Liver (tissue), 9 donors: ENCODE results near the gene DIS3L2. TPM values are rescaled to one million over a fixed set of nuclear protein-coding genes. Genes with fewer than 3 reads are reported as not detected.

Source experiments
- DNase-seq: peaks from one replicate; pipeline ENCODE4 v3.0.0-alpha.2; 2017; ENCODE audit warnings: low spot score
- H3K27ac ChIP-seq, 2 donors: one replicate each; pipeline ENCODE4 v1.7.0; 2013; ENCODE audit warnings: inconsistent platforms in 2 of 2, low read length in 2 of 2, control low read depth in 1 of 2, low read depth in 1 of 2, mild to moderate bottlenecking in 1 of 2
- H3K27me3 ChIP-seq, 4 donors: one replicate each; pipeline versions ENCODE4 v1.6.1 to v1.7.0; 2013; ENCODE audit warnings: low read length in 3 of 4, inconsistent platforms in 1 of 4, mild to moderate bottlenecking in 1 of 4, moderate library complexity in 1 of 4; ENCODE audit not compliant: control insufficient read depth in 4 of 4, insufficient read depth in 4 of 4
- H3K36me3 ChIP-seq, 4 donors: one replicate each; pipeline versions ENCODE4 v1.6.1 to v1.7.0; 2013; ENCODE audit warnings: low read length in 3 of 4, mild to moderate bottlenecking in 3 of 4, low read depth in 1 of 4, moderate library complexity in 1 of 4; ENCODE audit not compliant: control insufficient read depth in 4 of 4, insufficient read depth in 3 of 4
- H3K4me1 ChIP-seq, 4 donors: one replicate each; pipeline versions ENCODE4 v1.6.1 to v1.7.0; 2013; ENCODE audit warnings: low read length in 3 of 4, mild to moderate bottlenecking in 3 of 4, moderate library complexity in 1 of 4; ENCODE audit not compliant: control insufficient read depth in 4 of 4, insufficient read depth in 4 of 4
- H3K4me3 ChIP-seq, 3 donors: one replicate each; pipeline versions ENCODE4 v1.6.1 to v1.7.0; 2013; ENCODE audit warnings: low read length in 3 of 3, control low read depth in 1 of 3, low read depth in 1 of 3, mild to moderate bottlenecking in 1 of 3
- H3K9ac ChIP-seq, 2 donors: one replicate each; pipeline ENCODE4 v1.7.0; 2013; ENCODE audit warnings: low read length in 2 of 2, mild to moderate bottlenecking in 2 of 2, moderate library complexity in 2 of 2, control low read depth in 1 of 2, low read depth in 1 of 2
- H3K9me3 ChIP-seq, 4 donors: one replicate each; pipeline versions ENCODE4 v1.6.1 to v1.7.0; 2013; ENCODE audit warnings: low read length in 3 of 4; ENCODE audit not compliant: control insufficient read depth in 4 of 4
- EGR1 ChIP-seq, 2 donors: IDR thresholded peaks; 2 replicates each; pipeline ENCODE4 v1.6.1; 2016 to 2018; ENCODE audit warnings: antibody characterized with exemption in 2 of 2, low read depth in 2 of 2
- FOXA1 ChIP-seq: IDR thresholded peaks from 2 replicates; pipeline ENCODE4 v1.6.1; 2016; ENCODE audit warnings: antibody characterized with exemption
- FOXA2 ChIP-seq: IDR thresholded peaks from 2 replicates; pipeline ENCODE4 v1.6.1; 2016; ENCODE audit warnings: antibody characterized with exemption
- GABPA ChIP-seq, 2 donors: IDR thresholded peaks in 1 of 2; conservative IDR thresholded peaks in 1 of 2; 2 replicates each; pipeline ENCODE4 v1.6.1; 2016; ENCODE audit warnings: antibody characterized with exemption in 2 of 2, mild to moderate bottlenecking in 1 of 2, moderate library complexity in 1 of 2
- HNF4A ChIP-seq, 2 donors: conservative IDR thresholded peaks; 2 replicates each; pipeline ENCODE4 v1.6.1; 2016; ENCODE audit warnings: antibody characterized with exemption in 2 of 2, mild to moderate bottlenecking in 2 of 2
- HNF4G ChIP-seq: IDR thresholded peaks from 2 replicates; pipeline ENCODE4 v1.6.1; 2016; ENCODE audit warnings: antibody characterized with exemption
- JUND ChIP-seq, 2 donors: IDR thresholded peaks; 2 replicates each; pipeline ENCODE4 v1.6.1; 2016; ENCODE audit warnings: antibody characterized with exemption in 2 of 2
- NR2F2 ChIP-seq: IDR thresholded peaks from 2 replicates; pipeline ENCODE4 v1.6.1; 2016; ENCODE audit warnings: antibody characterized with exemption
- RAD21 ChIP-seq, 2 donors: IDR thresholded peaks; 2 replicates each; pipeline ENCODE4 v1.6.1; 2016; ENCODE audit warnings: antibody characterized with exemption in 2 of 2, mild to moderate bottlenecking in 2 of 2
- RXRA ChIP-seq, 2 donors: IDR thresholded peaks; 2 replicates each; pipeline ENCODE4 v1.6.1; 2017 to 2018; ENCODE audit warnings: antibody characterized with exemption in 2 of 2, mild to moderate bottlenecking in 1 of 2
- SP1 ChIP-seq: IDR thresholded peaks from 2 replicates; pipeline ENCODE4 v1.6.1; 2018; ENCODE audit warnings: antibody characterized with exemption, mild to moderate bottlenecking
- TAF1 ChIP-seq: conservative IDR thresholded peaks from 2 replicates; pipeline ENCODE4 v1.6.1; 2016; ENCODE audit warnings: antibody characterized with exemption, mild to moderate bottlenecking
- YY1 ChIP-seq: IDR thresholded peaks from 2 replicates; pipeline ENCODE4 v1.6.1; 2016; ENCODE audit warnings: antibody characterized with exemption, mild to moderate bottlenecking
- WGBS: extraction: QIAGEN DNeasy Blood & Tissue Kit; methylation state at CpG from one replicate; pipeline ENCODE4 v1.1.7; 2013; 5-methylcytosine and 5-hydroxymethylcytosine counted together
- polyA plus RNA-seq, 2 donors: library from polyadenylated mRNA; stranded (reverse) in 1 of 2; unstranded in 1 of 2; fragments of 200-250 nt in 1 of 2; fragments of >200 nt in 1 of 2; fragmentation: Nextera tagmentation in 1 of 2; extraction: Ambion mirVana in 1 of 2; gene quantifications; one replicate each; pipeline versions ENCODE4 v1.2.1 to v1.2.3, GENCODE V29; 2013 to 2015
- total RNA-seq, 2 donors: library from RNA; depleted of rRNA; stranded (reverse); fragments of >200 nt; gene quantifications; one replicate each; pipeline ENCODE4 v1.2.3, GENCODE V29; 2014
- TF ChIP-seq, protein P1 (sequence below): fragments of 150-350 bp; IDR thresholded peaks from 2 replicates; pipeline ENCODE4 v1.5.1; 2017; ENCODE audit warnings: improper control_type of control experiment, low read depth, low read length; ENCODE audit not compliant: missing input control
- TF ChIP-seq, protein P2 (sequence below): IDR thresholded peaks from 2 replicates; pipeline ENCODE4 v1.6.1; 2016; ENCODE audit warnings: antibody characterized with exemption
- TF ChIP-seq, protein P3 (sequence below): IDR thresholded peaks from 2 replicates; pipeline ENCODE4 v1.6.1; 2016; ENCODE audit warnings: antibody characterized with exemption
- TF ChIP-seq, protein P4 (sequence below): IDR thresholded peaks from 2 replicates; pipeline ENCODE4 v1.6.1; 2016; ENCODE audit warnings: antibody characterized with exemption
- TF ChIP-seq, protein P5 (sequence below): IDR thresholded peaks from 2 replicates; pipeline ENCODE4 v1.6.1; 2016; ENCODE audit warnings: antibody characterized with exemption, mild to moderate bottlenecking
- donor health status: healthy.
- donor health status: healthy.
- donor health status: healthy.
- donor health status: healthy.
- donor health status: healthy.

Gene DIS3L2
- total and polyA plus RNA-seq, 4 donors = 5.7 to 21.5 (median 8.8) TPM

DNA sequence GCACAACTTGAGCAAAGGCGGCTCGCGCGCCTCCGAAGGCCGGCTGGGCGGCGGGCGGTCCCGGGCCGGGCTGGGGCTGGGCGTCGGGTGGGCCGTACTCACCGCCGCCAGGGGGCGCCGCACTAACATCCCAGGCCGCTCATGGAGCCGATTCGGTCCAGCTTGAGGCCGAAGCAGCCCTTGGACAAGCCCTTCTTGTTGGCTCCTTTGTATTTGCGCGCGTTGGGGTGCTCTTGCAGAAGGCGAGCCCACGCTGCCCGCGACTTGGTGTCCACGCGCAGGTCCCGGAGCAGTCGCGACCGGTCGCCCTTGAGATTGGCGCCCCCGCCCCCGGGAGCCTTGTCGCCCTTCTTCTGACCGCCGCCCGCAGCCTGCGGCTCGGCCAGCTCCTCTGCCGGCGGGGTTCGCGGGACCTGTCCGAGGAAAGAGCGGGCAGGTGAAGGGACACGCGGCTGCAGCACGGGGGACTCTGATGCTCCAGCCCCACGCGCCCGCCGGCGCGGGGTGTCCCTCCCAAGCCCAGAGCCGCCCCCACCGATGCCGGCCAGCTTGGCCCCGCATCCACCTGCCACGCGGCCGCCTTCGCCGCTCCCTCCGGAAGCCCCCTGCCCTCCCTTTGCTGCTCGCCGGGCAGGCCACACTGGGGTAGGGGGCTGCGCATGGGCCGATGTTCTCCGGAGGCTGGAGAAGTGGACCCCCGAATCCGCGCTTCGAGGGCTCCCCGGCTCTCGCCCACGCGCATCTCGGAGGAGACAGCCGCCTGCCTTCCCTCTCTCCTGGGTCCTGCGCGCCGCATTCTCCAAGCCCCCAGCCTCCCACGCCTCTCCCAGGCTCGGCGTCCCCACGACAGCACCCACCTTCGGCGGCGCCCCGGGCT, 36.0 kb upstream of the DIS3L2 start:
- Histone ChIP-seq H3K9me3 (no peaks in the 10 kb centered on the region), H3K36me3 (no peaks in the 10 kb centered on the region), H3K4me3 (peak overlapping the region in 2 of 3 donors; percentile 36 to 46), H3K27me3 (peaks cover 0 to 11% (median 1%) of the 10 kb centered on the region in 4 donors), H3K27ac (no peak overlapping the region), H3K9ac (no peak overlapping the region), H3K4me1 (peaks cover 9 to 27% (median 19%) of the 10 kb centered on the region in 4 donors)
- DNase-seq = peak; percentile 87
- TF ChIP-seq RAD21 (IDR thresholded peaks at IDR 0.05) (peak; percentile 73 to 81), NR2F2 (no peak)
- TF ChIP-seq, protein P1, sequence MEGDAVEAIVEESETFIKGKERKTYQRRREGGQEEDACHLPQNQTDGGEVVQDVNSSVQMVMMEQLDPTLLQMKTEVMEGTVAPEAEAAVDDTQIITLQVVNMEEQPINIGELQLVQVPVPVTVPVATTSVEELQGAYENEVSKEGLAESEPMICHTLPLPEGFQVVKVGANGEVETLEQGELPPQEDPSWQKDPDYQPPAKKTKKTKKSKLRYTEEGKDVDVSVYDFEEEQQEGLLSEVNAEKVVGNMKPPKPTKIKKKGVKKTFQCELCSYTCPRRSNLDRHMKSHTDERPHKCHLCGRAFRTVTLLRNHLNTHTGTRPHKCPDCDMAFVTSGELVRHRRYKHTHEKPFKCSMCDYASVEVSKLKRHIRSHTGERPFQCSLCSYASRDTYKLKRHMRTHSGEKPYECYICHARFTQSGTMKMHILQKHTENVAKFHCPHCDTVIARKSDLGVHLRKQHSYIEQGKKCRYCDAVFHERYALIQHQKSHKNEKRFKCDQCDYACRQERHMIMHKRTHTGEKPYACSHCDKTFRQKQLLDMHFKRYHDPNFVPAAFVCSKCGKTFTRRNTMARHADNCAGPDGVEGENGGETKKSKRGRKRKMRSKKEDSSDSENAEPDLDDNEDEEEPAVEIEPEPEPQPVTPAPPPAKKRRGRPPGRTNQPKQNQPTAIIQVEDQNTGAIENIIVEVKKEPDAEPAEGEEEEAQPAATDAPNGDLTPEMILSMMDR = peak; percentile 81
- 2% methylated on average over 96 of the region's 96 CpGs for WGBS

DNA sequence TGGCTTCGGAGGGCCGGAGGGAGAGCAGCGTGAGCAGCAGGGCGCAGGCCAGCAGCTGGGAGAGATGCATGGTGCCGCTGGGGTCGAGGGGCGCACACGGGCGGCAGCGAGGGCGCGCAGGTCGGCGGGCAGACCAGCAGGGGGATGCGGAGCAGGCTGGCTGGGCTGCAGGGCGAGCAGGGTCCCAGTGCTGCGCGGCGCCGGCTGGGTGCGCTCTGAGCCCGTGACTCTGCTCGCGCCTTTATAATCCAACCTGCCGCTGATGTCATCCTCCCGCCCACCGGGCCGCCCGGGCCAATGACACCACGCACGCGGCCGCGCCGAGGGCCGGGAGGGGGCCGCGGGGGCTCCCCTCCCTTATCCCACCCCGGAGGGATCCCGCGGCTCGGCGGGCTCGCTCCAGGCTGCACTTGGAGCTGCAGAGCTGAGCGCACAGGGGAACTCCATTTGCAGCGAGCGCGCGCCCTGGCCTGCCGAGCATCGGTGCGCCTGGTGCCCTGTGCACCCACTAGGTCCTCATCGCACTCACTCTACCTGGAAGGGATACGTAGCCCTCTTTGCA, 35.3 kb upstream of the DIS3L2 start, which contains the start of gene NPPC:
NPPC (minus strand) TSS at position 217 of the 562 bp plus-strand sequence; CDS start at position 70, 147 bp downstream.
- 1% methylated on average over 54 of the region's 54 CpGs for WGBS
- H3K9ac ChIP-seq = no peak within 1 kb of the TSS

More for the DNA sequence above, 35.3 kb upstream of the DIS3L2 start, which contains the start of gene NPPC:
- Histone ChIP-seq H3K4me3 (peak within 1 kb of the TSS in 2 of 3 donors; percentile 36 to 46), H3K9me3 (no peaks in the 10 kb centered on the region), H3K4me1 (peaks cover 9 to 27% (median 19%) of the 10 kb centered on the region in 4 donors), H3K27me3 (peaks cover 0 to 11% (median 1%) of the 10 kb centered on the region in 4 donors), H3K27ac (no peak within 1 kb of the TSS), H3K36me3 (no peaks in the 10 kb centered on the region)
- DNase-seq = peak; percentile 49
- TF ChIP-seq TAF1 = no peak
- TF ChIP-seq JUND (IDR thresholded peaks at IDR 0.05) = no peak
- no peak for TF ChIP-seq HNF4G
- TF ChIP-seq, protein P2, sequence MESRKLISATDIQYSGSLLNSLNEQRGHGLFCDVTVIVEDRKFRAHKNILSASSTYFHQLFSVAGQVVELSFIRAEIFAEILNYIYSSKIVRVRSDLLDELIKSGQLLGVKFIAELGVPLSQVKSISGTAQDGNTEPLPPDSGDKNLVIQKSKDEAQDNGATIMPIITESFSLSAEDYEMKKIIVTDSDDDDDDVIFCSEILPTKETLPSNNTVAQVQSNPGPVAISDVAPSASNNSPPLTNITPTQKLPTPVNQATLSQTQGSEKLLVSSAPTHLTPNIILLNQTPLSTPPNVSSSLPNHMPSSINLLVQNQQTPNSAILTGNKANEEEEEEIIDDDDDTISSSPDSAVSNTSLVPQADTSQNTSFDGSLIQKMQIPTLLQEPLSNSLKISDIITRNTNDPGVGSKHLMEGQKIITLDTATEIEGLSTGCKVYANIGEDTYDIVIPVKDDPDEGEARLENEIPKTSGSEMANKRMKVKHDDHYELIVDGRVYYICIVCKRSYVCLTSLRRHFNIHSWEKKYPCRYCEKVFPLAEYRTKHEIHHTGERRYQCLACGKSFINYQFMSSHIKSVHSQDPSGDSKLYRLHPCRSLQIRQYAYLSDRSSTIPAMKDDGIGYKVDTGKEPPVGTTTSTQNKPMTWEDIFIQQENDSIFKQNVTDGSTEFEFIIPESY = no peak
- TF ChIP-seq, protein P1 = no peak
- no peak for TF ChIP-seq YY1
- TF ChIP-seq FOXA2 = no peak
- TF ChIP-seq RXRA (IDR thresholded peaks at IDR 0.05) = no peak
- TF ChIP-seq EGR1 (IDR thresholded peaks at IDR 0.05; ENCODE audit: low read depth in 2 of 2) = no peak
- TF ChIP-seq, protein P3, sequence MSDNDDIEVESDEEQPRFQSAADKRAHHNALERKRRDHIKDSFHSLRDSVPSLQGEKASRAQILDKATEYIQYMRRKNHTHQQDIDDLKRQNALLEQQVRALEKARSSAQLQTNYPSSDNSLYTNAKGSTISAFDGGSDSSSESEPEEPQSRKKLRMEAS = no peak
- no peak for TF ChIP-seq GABPA (IDR thresholded peaks at IDR 0.05 in 1 of 2, conservative IDR thresholded peaks at IDR 0.05 in 1 of 2)
- TF ChIP-seq RAD21 (IDR thresholded peaks at IDR 0.05) = no peak
- TF ChIP-seq HNF4A (conservative IDR thresholded peaks at IDR 0.05) = no peak
- TF ChIP-seq, protein P4, sequence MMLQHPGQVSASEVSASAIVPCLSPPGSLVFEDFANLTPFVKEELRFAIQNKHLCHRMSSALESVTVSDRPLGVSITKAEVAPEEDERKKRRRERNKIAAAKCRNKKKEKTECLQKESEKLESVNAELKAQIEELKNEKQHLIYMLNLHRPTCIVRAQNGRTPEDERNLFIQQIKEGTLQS = no peak
- no peak for TF ChIP-seq NR2F2
- no peak for TF ChIP-seq SP1
- no peak for TF ChIP-seq FOXA1
- TF ChIP-seq, protein P5, sequence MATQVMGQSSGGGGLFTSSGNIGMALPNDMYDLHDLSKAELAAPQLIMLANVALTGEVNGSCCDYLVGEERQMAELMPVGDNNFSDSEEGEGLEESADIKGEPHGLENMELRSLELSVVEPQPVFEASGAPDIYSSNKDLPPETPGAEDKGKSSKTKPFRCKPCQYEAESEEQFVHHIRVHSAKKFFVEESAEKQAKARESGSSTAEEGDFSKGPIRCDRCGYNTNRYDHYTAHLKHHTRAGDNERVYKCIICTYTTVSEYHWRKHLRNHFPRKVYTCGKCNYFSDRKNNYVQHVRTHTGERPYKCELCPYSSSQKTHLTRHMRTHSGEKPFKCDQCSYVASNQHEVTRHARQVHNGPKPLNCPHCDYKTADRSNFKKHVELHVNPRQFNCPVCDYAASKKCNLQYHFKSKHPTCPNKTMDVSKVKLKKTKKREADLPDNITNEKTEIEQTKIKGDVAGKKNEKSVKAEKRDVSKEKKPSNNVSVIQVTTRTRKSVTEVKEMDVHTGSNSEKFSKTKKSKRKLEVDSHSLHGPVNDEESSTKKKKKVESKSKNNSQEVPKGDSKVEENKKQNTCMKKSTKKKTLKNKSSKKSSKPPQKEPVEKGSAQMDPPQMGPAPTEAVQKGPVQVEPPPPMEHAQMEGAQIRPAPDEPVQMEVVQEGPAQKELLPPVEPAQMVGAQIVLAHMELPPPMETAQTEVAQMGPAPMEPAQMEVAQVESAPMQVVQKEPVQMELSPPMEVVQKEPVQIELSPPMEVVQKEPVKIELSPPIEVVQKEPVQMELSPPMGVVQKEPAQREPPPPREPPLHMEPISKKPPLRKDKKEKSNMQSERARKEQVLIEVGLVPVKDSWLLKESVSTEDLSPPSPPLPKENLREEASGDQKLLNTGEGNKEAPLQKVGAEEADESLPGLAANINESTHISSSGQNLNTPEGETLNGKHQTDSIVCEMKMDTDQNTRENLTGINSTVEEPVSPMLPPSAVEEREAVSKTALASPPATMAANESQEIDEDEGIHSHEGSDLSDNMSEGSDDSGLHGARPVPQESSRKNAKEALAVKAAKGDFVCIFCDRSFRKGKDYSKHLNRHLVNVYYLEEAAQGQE = no peak
